AG09309 (cell line): ENCODE results near the gene FXYD7.

Source experiments
- DNase-seq: peaks from one replicate; pipeline ENCODE4 v3.0.0-alpha.2; 2010; ENCODE audit warnings: low read depth
- H3K4me3 ChIP-seq: 2 replicates; pipeline ENCODE4 v1.5.1; 2011; ENCODE audit warnings: mild to moderate bottlenecking, low read depth, low read length, moderate library complexity; ENCODE audit not compliant: control insufficient read depth
- CTCF ChIP-seq: IDR thresholded peaks from 2 replicates; pipeline ENCODE4 v1.5.1; 2011; ENCODE audit warnings: mild to moderate bottlenecking, low read depth, low read length, inconsistent platforms; ENCODE audit not compliant: insufficient read depth, control insufficient read depth; ENCODE audit errors: missing control alignments

Gene FXYD7

GRCh38 chr19:35171730-35172129, 28.7 kb downstream of the FXYD7 start:
- H3K4me3 ChIP-seq, result no peak overlapping the region
- no peak for TF ChIP-seq CTCF
- DNase-seq, result no peak

GRCh38 chr19:35174226-35174625, 31.2 kb downstream of the FXYD7 start:
- H3K4me3 ChIP-seq, result no peak overlapping the region
- no peak for DNase-seq
- TF ChIP-seq CTCF, result no peak

GRCh38 chr19:35176181-35176570, 33.1 kb downstream of the FXYD7 start:
- TF ChIP-seq CTCF, result no peak
- no peak for DNase-seq
- H3K4me3 ChIP-seq, result no peak overlapping the region

GRCh38 chr19:35177377-35178274, 34.6 kb downstream of the FXYD7 start:
- H3K4me3 ChIP-seq, result no peak overlapping the region
- no peak for TF ChIP-seq CTCF
- no peak for DNase-seq

- no peak overlapping the region for H3K4me3 ChIP-seq
- no peak for DNase-seq
- no peak for TF ChIP-seq CTCF
Observed at GRCh38 chr19:35178701-35179100, 35.6 kb downstream of the FXYD7 start.

GRCh38 chr19:35179830-35180229, 36.8 kb downstream of the FXYD7 start:
- no peak overlapping the region for H3K4me3 ChIP-seq
- no peak for TF ChIP-seq CTCF

GRCh38 chr19:35181387-35181786, 38.3 kb downstream of the FXYD7 start:
- DNase-seq, result no peak
- no peak overlapping the region for H3K4me3 ChIP-seq
- no peak for TF ChIP-seq CTCF

More at GRCh38 chr19:35179830-35180229, 36.8 kb downstream of the FXYD7 start:
- DNase-seq, result no peak
